Measurements from ENCODE around the gene RAB35. TPM values are rescaled to one million over a fixed set of nuclear protein-coding genes. Genes with fewer than 3 reads are reported as not detected.

Gene RAB35
- total RNA-seq, 1 experiment from 2014 or later, result 57.1 TPM

DNA sequence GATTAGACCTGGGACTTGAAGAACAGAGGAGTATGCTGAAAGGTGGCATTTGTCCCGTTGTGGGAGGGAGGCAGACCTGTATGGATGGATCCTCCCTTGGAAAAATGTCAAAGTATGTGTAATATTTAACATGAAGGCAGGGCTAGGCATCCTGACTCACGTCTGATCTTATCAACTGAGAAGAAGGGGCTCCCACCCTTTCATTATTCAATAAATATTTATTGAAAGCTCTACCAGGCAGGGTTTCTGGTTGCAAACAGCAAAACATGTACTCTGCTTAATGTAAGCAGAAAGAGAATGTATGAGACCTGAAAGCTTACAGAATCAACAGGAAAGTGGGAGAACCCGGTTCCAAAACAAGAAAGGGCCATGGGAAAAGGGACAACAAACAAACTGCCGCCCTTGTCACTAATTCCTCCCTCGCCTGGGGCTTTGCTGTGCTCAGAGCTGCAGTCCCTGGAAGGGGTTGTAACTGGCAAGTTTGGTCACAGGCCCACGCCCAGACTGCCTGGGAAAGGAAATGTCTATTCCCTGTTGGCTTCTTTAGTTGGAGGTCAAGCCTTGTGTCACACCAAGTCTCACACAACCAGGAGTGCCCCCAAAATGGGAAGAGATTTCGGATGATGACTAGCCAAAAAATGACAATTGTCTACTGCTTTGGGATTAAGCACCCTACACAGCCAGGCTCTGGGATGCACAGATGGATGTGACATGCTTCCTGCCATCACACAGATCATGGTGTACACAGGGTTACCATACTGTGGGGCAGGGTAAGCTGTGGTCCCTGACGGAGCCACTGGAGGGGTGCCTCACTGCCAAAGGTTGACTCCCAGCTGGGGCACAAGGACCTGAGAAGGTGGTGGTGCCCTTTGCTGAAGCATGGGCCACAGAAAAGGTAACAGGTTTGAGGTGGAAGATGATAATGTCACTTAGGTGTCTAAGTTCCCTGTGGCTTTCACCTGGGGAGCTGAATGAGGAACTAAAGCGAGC lies 36.8 kb downstream of the RAB35 start:
- no peaks in the 10 kb centered on the region for H3K79me2 ChIP-seq (ENCODE audit: insufficient read depth, low read length)
- H3K27ac ChIP-seq (ENCODE audit: low read depth, low read length), result peak overlapping the region; percentile 13; the same call in 1 of the 2 replicates
- H3K4me3 ChIP-seq (replicated peaks in 1 of 2; ENCODE audit: low read depth in 1 of 2, low read length in 2 of 2), result 0 out of 4 replicates have a peak overlapping the region, but pooled peaks of 1 of the 2 experiments have one; percentile 16
- intact Hi-C loops (cut with micrococcal nuclease), result no loop called here
- peak overlapping the region; percentile 17; the same call in 1 of the 2 replicates for H3K9ac ChIP-seq (ENCODE audit: low read length)
- H3K4me1 ChIP-seq (ENCODE audit: control insufficient read depth in 1 of 2, insufficient read depth in 2 of 2, low read length in 2 of 2), result peaks cover 17 to 22% of the 10 kb centered on the region in 2 experiments
- no TSS peak for BruUV-seq (replicated peaks)
- POLR2A ChIA-PET, result no interaction called here
- RAD21 ChIA-PET (ENCODE audit: low non-redundant PET in 1 of 2, low total read pairs in 2 of 2, uncharacterized antibody in 2 of 2, unreplicated experiment in 2 of 2), result no interaction called here
- no peaks in the 10 kb centered on the region for H3K36me3 ChIP-seq (ENCODE audit: control insufficient read depth in 1 of 2, insufficient read depth in 2 of 2, low read length in 2 of 2)
- TF ChIP-seq SP1 (IDR thresholded peaks at IDR 0.05; ENCODE audit: low read depth), result 0 out of 2 replicates have a peak, but pooled peaks have one; percentile 18
- no peak for TF ChIP-seq FOSL1 (IDR thresholded peaks at IDR 0.05; ENCODE audit: low read depth)
- H3K9me3 ChIP-seq (ENCODE audit: control insufficient read depth in 1 of 2, insufficient read depth in 1 of 2, low read depth in 1 of 2, low read length in 2 of 2), result no peaks in the 10 kb centered on the region
- DNase-seq (ENCODE audit: low read depth, low spot score), result peak; percentile 18
- CTCF ChIA-PET, result no interaction called here
- H4K20me1 ChIP-seq (ENCODE audit: insufficient read depth), result no peaks in the 10 kb centered on the region
- no peaks in the 10 kb centered on the region for H3K27me3 ChIP-seq (ENCODE audit: insufficient read depth, low read length)
- no peak overlapping the region for H2AFZ ChIP-seq (ENCODE audit: low read depth, low read length, poor library complexity, severe bottlenecking)
- no peaks in the 10 kb centered on the region for H3K9me2 ChIP-seq (ENCODE audit: insufficient read depth)
- peak overlapping the region; percentile 60 for H3K4me2 ChIP-seq (ENCODE audit: low read length)
- ATAC-seq, result peak; percentile 80

DNA sequence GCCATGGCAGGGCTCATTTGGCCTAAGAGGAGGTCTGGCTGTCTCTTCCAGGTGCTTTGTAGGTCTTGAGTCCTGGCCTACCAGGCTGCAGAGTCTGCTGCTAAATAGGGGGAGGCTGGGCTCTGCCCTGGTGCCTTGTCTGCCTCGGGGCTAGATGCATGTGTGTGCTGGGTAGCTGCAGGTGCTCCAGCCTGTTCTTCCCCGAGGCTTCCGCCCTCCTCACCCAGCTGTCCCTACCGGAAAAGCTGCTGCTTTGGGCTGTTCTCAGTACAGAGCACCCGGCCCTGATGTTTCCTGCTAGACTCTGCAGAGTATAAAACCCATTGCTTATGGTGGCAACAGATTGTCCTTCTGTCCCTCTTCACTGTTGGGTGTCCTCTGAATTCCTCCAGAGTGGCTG lies 37.7 kb downstream of the RAB35 start:
- no peaks in the 10 kb centered on the region for H3K27me3 ChIP-seq (ENCODE audit: insufficient read depth, low read length)
- H3K27ac ChIP-seq (ENCODE audit: low read depth, low read length), result no peak overlapping the region
- ChIA-PET RAD21 (ENCODE audit: low non-redundant PET in 1 of 2, low total read pairs in 2 of 2, uncharacterized antibody in 2 of 2, unreplicated experiment in 2 of 2) (no interaction called here), POLR2A (no interaction called here), CTCF (no interaction called here)
- no peaks in the 10 kb centered on the region for H4K20me1 ChIP-seq (ENCODE audit: insufficient read depth)
- intact Hi-C loops (cut with micrococcal nuclease), result no loop called here
- peak overlapping the region; percentile 17; the same call in 1 of the 2 replicates for H3K9ac ChIP-seq (ENCODE audit: low read length)
- BruUV-seq (replicated peaks), result no TSS peak
- TF ChIP-seq CBX3 (IDR thresholded peaks at IDR 0.05; ENCODE audit: low read depth) (no peak), POLR2A (IDR thresholded peaks at IDR 0.05; ENCODE audit: borderline replicate concordance, extremely low read depth, insufficient read depth, insufficient read length) (no peak), YY1 (IDR thresholded peaks at IDR 0.05; ENCODE audit: extremely low read depth, insufficient replicate concordance, low read depth, low read length) (no peak), SP1 (IDR thresholded peaks at IDR 0.05; ENCODE audit: low read depth) (no peak), CEBPB (IDR thresholded peaks at IDR 0.05; ENCODE audit: low read depth) (no peak), EZH2 (IDR thresholded peaks at IDR 0.05) (no peak), ZFX (IDR thresholded peaks at IDR 0.05) (no peak), POLR2AphosphoS5 (IDR thresholded peaks at IDR 0.05; ENCODE audit: low read depth, low read length) (no peak), EZH2phosphoT487 (IDR thresholded peaks at IDR 0.05; ENCODE audit: borderline replicate concordance) (no peak), FOSL1 (IDR thresholded peaks at IDR 0.05; ENCODE audit: low read depth) (no peak), ZNF274 (IDR thresholded peaks at IDR 0.05; ENCODE audit: low read depth, low read length) (no peak)
- TF ChIP-seq, protein P1, sequence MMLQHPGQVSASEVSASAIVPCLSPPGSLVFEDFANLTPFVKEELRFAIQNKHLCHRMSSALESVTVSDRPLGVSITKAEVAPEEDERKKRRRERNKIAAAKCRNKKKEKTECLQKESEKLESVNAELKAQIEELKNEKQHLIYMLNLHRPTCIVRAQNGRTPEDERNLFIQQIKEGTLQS (IDR thresholded peaks at IDR 0.05), result no peak
- TF ChIP-seq, protein P2, sequence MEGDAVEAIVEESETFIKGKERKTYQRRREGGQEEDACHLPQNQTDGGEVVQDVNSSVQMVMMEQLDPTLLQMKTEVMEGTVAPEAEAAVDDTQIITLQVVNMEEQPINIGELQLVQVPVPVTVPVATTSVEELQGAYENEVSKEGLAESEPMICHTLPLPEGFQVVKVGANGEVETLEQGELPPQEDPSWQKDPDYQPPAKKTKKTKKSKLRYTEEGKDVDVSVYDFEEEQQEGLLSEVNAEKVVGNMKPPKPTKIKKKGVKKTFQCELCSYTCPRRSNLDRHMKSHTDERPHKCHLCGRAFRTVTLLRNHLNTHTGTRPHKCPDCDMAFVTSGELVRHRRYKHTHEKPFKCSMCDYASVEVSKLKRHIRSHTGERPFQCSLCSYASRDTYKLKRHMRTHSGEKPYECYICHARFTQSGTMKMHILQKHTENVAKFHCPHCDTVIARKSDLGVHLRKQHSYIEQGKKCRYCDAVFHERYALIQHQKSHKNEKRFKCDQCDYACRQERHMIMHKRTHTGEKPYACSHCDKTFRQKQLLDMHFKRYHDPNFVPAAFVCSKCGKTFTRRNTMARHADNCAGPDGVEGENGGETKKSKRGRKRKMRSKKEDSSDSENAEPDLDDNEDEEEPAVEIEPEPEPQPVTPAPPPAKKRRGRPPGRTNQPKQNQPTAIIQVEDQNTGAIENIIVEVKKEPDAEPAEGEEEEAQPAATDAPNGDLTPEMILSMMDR (IDR thresholded peaks at IDR 0.05 in 2 of 3, conservative IDR thresholded peaks at IDR 0.05 in 1 of 3; ENCODE audit: borderline replicate concordance in 1 of 3, insufficient read depth in 1 of 3, low read depth in 2 of 3, low read length in 2 of 3), result no peak
- H3K9me2 ChIP-seq (ENCODE audit: insufficient read depth), result no peaks in the 10 kb centered on the region
- H3K79me2 ChIP-seq (ENCODE audit: insufficient read depth, low read length), result no peaks in the 10 kb centered on the region
- peak overlapping the region; percentile 60 for H3K4me2 ChIP-seq (ENCODE audit: low read length)
- no peak overlapping the region for H2AFZ ChIP-seq (ENCODE audit: low read depth, low read length, poor library complexity, severe bottlenecking)
- no peaks in the 10 kb centered on the region for H3K9me3 ChIP-seq (ENCODE audit: control insufficient read depth in 1 of 2, insufficient read depth in 1 of 2, low read depth in 1 of 2, low read length in 2 of 2)
- H3K36me3 ChIP-seq (ENCODE audit: control insufficient read depth in 1 of 2, insufficient read depth in 2 of 2, low read length in 2 of 2), result no peaks in the 10 kb centered on the region
- no peak for DNase-seq (ENCODE audit: low read depth, low spot score)
- ATAC-seq, result peak; percentile 43
- H3K4me3 ChIP-seq (replicated peaks in 1 of 2; ENCODE audit: low read depth in 1 of 2, low read length in 2 of 2), result 0 out of 4 replicates have a peak overlapping the region, but pooled peaks of 1 of the 2 experiments have one; percentile 16
- H3K4me1 ChIP-seq (ENCODE audit: control insufficient read depth in 1 of 2, insufficient read depth in 2 of 2, low read length in 2 of 2), result peaks cover 17 to 22% of the 10 kb centered on the region in 2 experiments
